GM12878 (cell line): ENCODE measurements around the gene DCAF4L1. TPM values are rescaled to one million over a fixed set of nuclear protein-coding genes. Genes with fewer than 3 reads are reported as not detected.

Experiments used
- ATAC-seq: fragments of 200-7000 bp; cut with Tn5 transposase; 3 replicates; pipeline ENCODE4 v1.9.1; 2020; ENCODE audit warnings: mild to moderate bottlenecking, moderate library complexity
- BruUV-seq: library from RNA; stranded (reverse); fragments of 400-500 nt; replicated peaks from 2 replicates; lab custom pipeline; 2021; lab: Mats Ljungman, UMichigan
- CTCF ChIA-PET: fragments of 300-600 bp; sonication (Branson Sonifier 250); formaldehyde crosslinking; extraction: SDS; loops from one replicate; lab custom pipeline; 2021; ENCODE audit warnings: inconsistent platforms; lab: Yijun Ruan, JAX
- POLR2A ChIA-PET: fragments of 350-600 bp; formaldehyde crosslinking; extraction: SDS; loops from one replicate; lab custom pipeline; 2021; ENCODE audit warnings: inconsistent platforms; lab: Charles Lee
- RAD21 ChIA-PET: fragments of 300-600 bp; sonication (Branson Sonifier 250); formaldehyde crosslinking; loops from one replicate; lab custom pipeline; 2023; ENCODE audit warnings: antibody characterized with exemption; ENCODE audit not compliant: unreplicated experiment; lab: Charles Lee
- SMC1A ChIA-PET: fragments of 300-600 bp; sonication (Branson Sonifier 250); formaldehyde crosslinking; loops from one replicate; lab custom pipeline; 2023; ENCODE audit not compliant: unreplicated experiment, uncharacterized antibody; lab: Charles Lee
- DNase-seq: peaks from one replicate; pipeline ENCODE4 v3.0.0-alpha.2; 2011; ENCODE audit warnings: low read depth, low spot score
- FAIRE-seq: peaks from 3 replicates; lab custom pipeline; 2011; peaks lifted over from hg19 to GRCh38; lab: Jason Lieb, UNC
- H2AFZ ChIP-seq: 2 replicates; pipeline ENCODE4 v1.6.0; 2011; ENCODE audit warnings: low read depth, low read length, control low read depth; ENCODE audit not compliant: control insufficient read depth
- H3K27ac ChIP-seq: 2 replicates; pipeline ENCODE4 v1.5.1; 2011; ENCODE audit warnings: control low read depth; ENCODE audit not compliant: control insufficient read depth, insufficient read depth
- H3K27me3 ChIP-seq, 2 experiments: replicated peaks in 1 of 2; 2 replicates each; pipeline versions ENCODE4 v1.6.0 to v1.6.1; 2011; ENCODE audit warnings: low read length in 1 of 2; ENCODE audit not compliant: control insufficient read depth in 2 of 2, insufficient read depth in 2 of 2
- H3K36me3 ChIP-seq, 2 experiments: 2 replicates each; pipeline ENCODE4 v1.5.1; 2011; ENCODE audit warnings: low read length in 1 of 2; ENCODE audit not compliant: control insufficient read depth in 2 of 2, insufficient read depth in 2 of 2
- H3K4me1 ChIP-seq: 2 replicates; pipeline ENCODE4 v1.6.1; 2011; ENCODE audit warnings: mild to moderate bottlenecking, low read length, moderate library complexity, mixed read lengths; ENCODE audit not compliant: control insufficient read depth, insufficient read depth
- H3K4me2 ChIP-seq: 2 replicates; pipeline ENCODE4 v1.6.0; 2011; ENCODE audit warnings: control low read depth; ENCODE audit not compliant: control insufficient read depth, insufficient read depth
- H3K4me3 ChIP-seq: fragments of 200-600 bp; sonication (generic); 2 replicates; pipeline ENCODE4 v1.5.1; 2016
- H3K79me2 ChIP-seq: 2 replicates; pipeline ENCODE4 v1.6.0; 2011; ENCODE audit warnings: low read length; ENCODE audit not compliant: control insufficient read depth, insufficient read depth
- H3K9ac ChIP-seq: 2 replicates; pipeline ENCODE4 v1.8.0; 2011; ENCODE audit warnings: low read length, control low read depth, mixed read lengths; ENCODE audit not compliant: control insufficient read depth, insufficient read depth
- H3K9me3 ChIP-seq: replicated peaks from 3 replicates; pipeline ENCODE4 v1.5.1; 2011; ENCODE audit warnings: mild to moderate bottlenecking, low read length; ENCODE audit not compliant: control insufficient read depth, insufficient read depth
- H4K20me1 ChIP-seq: 2 replicates; pipeline ENCODE4 v1.6.0; 2011; ENCODE audit not compliant: control insufficient read depth, insufficient read depth
- ATF2 ChIP-seq: IDR thresholded peaks from 2 replicates; pipeline ENCODE4 v1.6.1; 2012; ENCODE audit warnings: low read length, inconsistent platforms
- BMI1 ChIP-seq: fragments of 450-650 bp; IDR thresholded peaks from 2 replicates; pipeline ENCODE4 v1.6.1; 2016; ENCODE audit warnings: mild to moderate bottlenecking, moderate library complexity, borderline replicate concordance
- CEBPB ChIP-seq, 2 experiments: fragments of 150-350 bp in 1 of 2; IDR thresholded peaks; 2 replicates each; pipeline ENCODE4 v1.6.1; 2012 to 2014; ENCODE audit warnings: low read depth in 2 of 2, low read length in 2 of 2, borderline replicate concordance in 1 of 2, inconsistent platforms in 1 of 2
- CREM ChIP-seq: IDR thresholded peaks from 2 replicates; pipeline ENCODE4 v1.6.1; 2014; ENCODE audit warnings: antibody characterized with exemption, low read depth
- ETV6 ChIP-seq, 2 experiments: fragments of 450-650 bp in 1 of 2; IDR thresholded peaks in 1 of 2; conservative IDR thresholded peaks in 1 of 2; 2 replicates each; pipeline ENCODE4 v1.6.1; 2014; ENCODE audit warnings: antibody characterized with exemption in 1 of 2, borderline replicate concordance in 1 of 2, low read depth in 1 of 2, mild to moderate bottlenecking in 1 of 2, moderate library complexity in 1 of 2
- HDAC6 ChIP-seq: fragments of 200-600 bp; sonication (generic); IDR thresholded peaks from one replicate; pipeline ENCODE4 v1.8.0; 2017; ENCODE audit warnings: antibody characterized with exemption; ENCODE audit not compliant: unreplicated experiment
- IRF3 ChIP-seq: fragments of 450-650 bp; IDR thresholded peaks from 2 replicates; pipeline ENCODE4 v1.6.1; 2014; ENCODE audit warnings: mild to moderate bottlenecking
- MTA2 ChIP-seq: fragments of 450-650 bp; IDR thresholded peaks from 2 replicates; pipeline ENCODE4 v1.6.1; 2016; ENCODE audit warnings: low read depth, mild to moderate bottlenecking, moderate library complexity
- NFIC ChIP-seq: IDR thresholded peaks from 2 replicates; pipeline ENCODE4 v1.6.1; 2012; ENCODE audit warnings: low read depth, mild to moderate bottlenecking, inconsistent platforms, low read length, moderate library complexity
- NFYB ChIP-seq: IDR thresholded peaks from 2 replicates; pipeline ENCODE4 v1.6.1; 2011; ENCODE audit warnings: low read depth, mild to moderate bottlenecking, low read length, improper control_type of control experiment, moderate library complexity; ENCODE audit not compliant: insufficient read depth
- NR2F1 ChIP-seq: fragments of 450-650 bp; conservative IDR thresholded peaks from 2 replicates; pipeline ENCODE4 v1.6.1; 2017; ENCODE audit warnings: mild to moderate bottlenecking
- SIX5 ChIP-seq: IDR thresholded peaks from 2 replicates; pipeline ENCODE4 v1.6.1; 2011; ENCODE audit warnings: mild to moderate bottlenecking, low read depth, low read length, moderate library complexity; ENCODE audit not compliant: severe bottlenecking
- STAT1 ChIP-seq: fragments of 450-650 bp; conservative IDR thresholded peaks from 2 replicates; pipeline ENCODE4 v1.6.1; 2014; ENCODE audit warnings: antibody characterized with exemption, mild to moderate bottlenecking
- SUZ12 ChIP-seq: fragments of 200-600 bp; sonication (generic); IDR thresholded peaks from one replicate; pipeline ENCODE4 v1.6.1; 2018; ENCODE audit warnings: antibody characterized with exemption, mild to moderate bottlenecking; ENCODE audit not compliant: unreplicated experiment
- TAF1 ChIP-seq: IDR thresholded peaks from 2 replicates; pipeline ENCODE4 v1.6.1; 2011; ENCODE audit warnings: mild to moderate bottlenecking, low read depth, low read length, borderline replicate concordance
- TCF12 ChIP-seq: IDR thresholded peaks from 2 replicates; pipeline ENCODE4 v1.6.1; 2011; ENCODE audit warnings: low read depth, mild to moderate bottlenecking, low read length
- ZNF207 ChIP-seq: fragments of 450-650 bp; IDR thresholded peaks from 2 replicates; pipeline ENCODE4 v1.6.1; 2014; ENCODE audit warnings: antibody characterized with exemption, mild to moderate bottlenecking, borderline replicate concordance
- ZNF24 ChIP-seq: fragments of 450-650 bp; IDR thresholded peaks from 2 replicates; pipeline ENCODE4 v1.6.1; 2017; ENCODE audit warnings: antibody characterized with exemption, mild to moderate bottlenecking
- ZNF687 ChIP-seq: fragments of 450-650 bp; IDR thresholded peaks from 2 replicates; pipeline ENCODE4 v1.6.1; 2017; ENCODE audit warnings: mild to moderate bottlenecking, moderate library complexity
- WGBS: methylation state at CpG from one replicate; pipeline ENCODE4 v1.1.6; 2016; ENCODE audit warnings: low lambda C conversion rate; ENCODE audit not compliant: insufficient replicate concordance, insufficient coverage; ENCODE audit errors: missing lambda C conversion rate; 5-methylcytosine and 5-hydroxymethylcytosine counted together
- in situ Hi-C: fragments of 300-500 bp; cut with MboI; formaldehyde crosslinking; loops from 9 replicates; pipeline ENCODE4 v1.14.3; 2018; ENCODE audit warnings: mixed read lengths
- intact Hi-C: fragments of 100-400 bp; cut with micrococcal nuclease; formaldehyde crosslinking; loops from one replicate; pipeline ENCODE4 v1.14.2; 2022; ENCODE audit not compliant: unreplicated experiment
- polyA plus RNA-seq, 11 experiments: library from polyadenylated mRNA; depleted of rRNA in 4 of 11; unstranded in 6 of 11; stranded (reverse) in 5 of 11; fragments of >200 nt; fragmentation: Nextera tagmentation in 4 of 11; fragmentation: Illumina TruSeq in 1 of 11; extraction: Ambion mirVana in 4 of 11; extraction: Trizol in 1 of 11; gene quantifications; 1 replicate in 1 of 11; 2 replicates in 10 of 11; pipeline versions ENCODE4 v1.2.1 to v1.2.3, GENCODE V29; 2011 to 2016; ENCODE audit warnings: inconsistent platforms in 2 of 11, missing spikeins in 2 of 11, low read depth in 1 of 11
- total RNA-seq, 4 experiments: library from RNA; depleted of rRNA in 3 of 4; stranded (reverse); fragments of >200 nt in 3 of 4; fragmentation: Illumina TruSeq in 1 of 4; extraction: Trizol in 1 of 4; gene quantifications; 2 replicates each; pipeline versions ENCODE4 v1.2.1 to v1.2.3, GENCODE V29; 2013 to 2021

Gene DCAF4L1
- total and polyA plus RNA-seq, 10 of the 15 experiments (the other 5 are each of a cell fraction or from before 2014, with no cell fraction given), result 0.04 to 0.48 (median 0.18) TPM

- Histone ChIP-seq H3K9me3 (no peaks in the 10 kb centered on the region), H3K79me2 (no peaks in the 10 kb centered on the region), H2AFZ (no peak overlapping the region), H3K9ac (no peak overlapping the region), H3K36me3 (no peaks in the 10 kb centered on the region), H3K27ac (no peak overlapping the region), H3K4me1 (no peaks in the 10 kb centered on the region), H3K27me3 (no peaks in the 10 kb centered on the region), H3K4me3 (no peak overlapping the region), H4K20me1 (no peaks in the 10 kb centered on the region), H3K4me2 (no peak overlapping the region)
- no TSS peak for BruUV-seq
- in situ Hi-C loops, result no loop called here
- ATAC-seq (no peak), FAIRE-seq (no peak), DNase-seq (no peak)
- 85% methylated on average over 21 of the region's 22 CpGs for WGBS
- TF ChIP-seq MTA2 (no peak), IRF3 (no peak), BMI1 (no peak), SUZ12 (no peak), CREM (no peak), SIX5 (no peak), ZNF207 (no peak), NFYB (no peak), ZNF24 (no peak), CEBPB (IDR thresholded peaks at IDR 0.05; ENCODE audit: borderline replicate concordance in 1 of 2, low read depth in 2 of 2, low read length in 2 of 2) (no peak), TCF12 (no peak), TAF1 (no peak), HDAC6 (no peak), STAT1 (no peak), ZNF687 (no peak), ETV6 (conservative IDR thresholded peaks at IDR 0.05 in 1 of 2, IDR thresholded peaks at IDR 0.05 in 1 of 2; ENCODE audit: borderline replicate concordance in 1 of 2, low read depth in 1 of 2) (no peak), NFIC (no peak), ATF2 (no peak), NR2F1 (no peak)
- CTCF ChIA-PET, result no interaction called here
- RAD21 ChIA-PET, result no interaction called here
- intact Hi-C loops, result no loop called here
- SMC1A ChIA-PET, result no interaction called here
- POLR2A ChIA-PET, result no interaction called here
Measured at GRCh38 chr4:41982716-41983115, 1.2 kb downstream of the DCAF4L1 start.
